GM21423 (cell line): ENCODE data around the gene FAM193A.
"Not testable (repeated sequence)": the region's sequence is repeated elsewhere in the genome, so short reads cannot be mapped to it uniquely, and the experiment has no call there.

Experiments
- ATAC-seq: cut with Tn5 transposase; IDR thresholded peaks from one replicate; pipeline ENCODE4 v1.9.1; 2021; ENCODE audit warnings: mild to moderate bottlenecking, moderate library complexity; ENCODE audit not compliant: unreplicated experiment

The FAM193A gene

DNA sequence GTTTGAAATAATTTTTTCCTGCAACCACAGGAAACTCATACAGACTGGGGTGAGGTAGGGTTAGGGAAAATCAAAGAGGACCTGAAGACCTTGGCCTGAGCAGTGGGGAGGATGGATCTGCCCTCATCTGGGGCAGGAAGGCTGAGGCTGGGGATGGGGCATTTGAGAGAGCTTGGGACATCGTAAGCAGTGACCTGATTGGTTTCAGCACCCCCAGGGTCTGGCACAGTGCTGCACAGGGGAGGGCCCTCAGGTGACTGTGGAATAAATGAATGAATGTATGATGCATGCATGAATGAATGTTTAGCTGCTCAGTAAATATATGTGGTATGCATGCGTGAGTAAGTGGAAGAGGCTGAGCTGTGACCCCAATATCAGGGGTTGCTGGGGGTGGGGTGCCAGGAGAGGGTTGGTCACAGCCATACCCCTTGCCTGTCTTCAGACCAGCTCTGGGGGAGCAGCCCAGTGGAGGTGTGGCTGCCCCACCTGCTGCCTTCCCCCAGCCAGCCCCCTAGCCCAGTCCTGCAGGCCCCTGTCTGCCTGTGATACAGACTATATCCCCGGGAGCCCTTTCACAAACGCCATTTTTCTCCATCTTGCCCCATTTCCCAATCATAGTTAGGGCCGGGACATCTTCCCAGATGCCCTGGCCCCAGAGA is 230.7 kb downstream of the FAM193A start:
- no peak for ATAC-seq

DNA sequence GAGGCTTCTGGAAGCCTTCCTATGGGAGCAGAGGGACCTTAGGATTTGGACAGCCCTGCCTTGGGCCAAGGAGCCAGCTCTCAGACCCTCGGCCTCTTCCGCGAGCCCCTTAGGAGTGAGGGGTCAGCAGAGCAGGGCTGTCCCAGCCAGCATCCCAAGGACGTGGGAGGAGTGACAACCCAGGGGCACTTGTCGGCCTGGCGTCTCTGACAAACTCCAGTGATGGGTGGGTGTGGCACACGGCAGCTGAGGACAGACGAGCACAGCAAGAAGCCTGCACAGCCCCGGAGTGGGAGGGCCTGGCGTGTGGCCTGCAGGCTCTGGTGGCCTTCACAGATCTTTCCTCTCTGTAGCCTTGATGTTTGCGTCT is 231.2 kb downstream of the FAM193A start:
- ATAC-seq, result no peak

DNA sequence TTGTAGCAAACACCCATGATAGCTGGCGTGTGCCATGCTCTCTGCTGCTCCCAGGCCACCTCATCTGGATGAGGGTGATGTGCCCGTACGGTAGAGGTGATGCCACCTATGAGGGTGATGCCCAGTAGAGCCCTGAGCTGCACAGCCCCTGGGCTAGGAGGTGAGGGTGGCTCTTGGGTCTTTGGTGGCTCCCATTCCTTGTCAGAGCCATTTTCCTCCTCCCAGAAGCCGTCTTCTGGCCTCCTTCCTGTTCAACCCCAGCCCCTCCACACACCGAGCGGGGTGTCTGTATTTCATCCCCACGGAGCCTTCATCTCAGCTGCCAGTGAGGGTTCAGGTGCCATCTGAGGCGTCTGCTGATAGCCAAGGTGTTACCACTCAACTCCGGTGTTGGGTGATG is 231.7 kb downstream of the FAM193A start:
- no peak for ATAC-seq

DNA sequence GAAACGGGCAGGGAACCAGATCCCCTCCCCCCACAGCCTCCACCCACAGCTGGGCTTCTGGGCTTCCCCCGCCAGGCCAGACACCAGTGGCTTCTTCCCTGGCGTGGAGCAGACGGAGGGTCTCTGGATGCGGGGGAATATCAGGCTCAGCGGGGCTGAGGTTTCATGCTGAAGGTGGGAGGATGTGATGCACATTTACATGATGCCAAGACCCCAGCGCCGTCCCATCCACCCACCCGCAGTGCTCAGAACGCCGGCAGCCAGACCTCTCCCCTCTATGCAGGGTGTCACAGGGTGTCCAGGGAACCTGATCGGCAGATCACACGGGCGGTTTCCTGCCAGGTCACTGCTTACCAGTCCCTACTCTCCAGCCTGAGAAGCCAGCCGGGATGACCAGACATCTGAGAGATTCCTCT is 232.5 kb downstream of the FAM193A start:
- no peak for ATAC-seq

DNA sequence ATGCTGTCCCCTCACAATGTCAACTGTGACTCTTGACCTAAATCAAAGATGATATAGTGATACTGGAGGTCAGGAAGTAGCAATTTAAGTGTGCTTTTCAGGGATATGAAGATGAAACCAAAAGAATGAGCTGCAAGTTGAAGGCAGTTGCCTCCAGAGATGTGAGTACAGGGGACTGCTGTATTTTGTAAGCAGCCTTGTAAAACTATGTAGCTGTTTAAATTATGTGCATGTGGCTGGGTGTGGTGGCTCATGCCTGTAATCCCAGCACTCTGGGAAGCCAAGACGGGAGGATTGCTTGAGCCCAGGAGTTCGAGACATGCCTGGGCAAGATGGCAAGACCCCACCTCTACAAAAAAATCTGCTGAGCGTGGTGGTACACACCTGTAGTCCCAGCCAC is 234.8 kb downstream of the FAM193A start:
- no peak for ATAC-seq

DNA sequence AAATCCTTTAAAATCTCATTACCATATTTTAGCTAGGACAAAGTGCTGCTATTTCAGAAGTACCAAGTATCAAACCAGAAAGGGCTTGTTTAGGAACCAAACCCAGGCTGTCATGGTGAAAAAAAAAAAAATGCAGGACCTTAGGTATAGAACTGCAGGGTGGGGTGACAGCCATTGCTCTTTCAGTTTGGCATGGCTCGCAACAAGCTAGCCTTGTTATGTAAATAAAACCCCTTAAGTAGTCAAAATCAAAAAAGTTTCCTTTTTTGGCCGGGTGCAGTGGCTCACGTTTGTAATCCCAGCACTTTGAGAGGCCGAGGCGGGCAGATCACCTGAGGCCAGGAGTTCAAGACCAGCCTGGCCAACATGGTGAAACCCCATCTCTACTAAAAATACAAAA is 244.2 kb downstream of the FAM193A start:
- not testable (repeated sequence) for ATAC-seq

DNA sequence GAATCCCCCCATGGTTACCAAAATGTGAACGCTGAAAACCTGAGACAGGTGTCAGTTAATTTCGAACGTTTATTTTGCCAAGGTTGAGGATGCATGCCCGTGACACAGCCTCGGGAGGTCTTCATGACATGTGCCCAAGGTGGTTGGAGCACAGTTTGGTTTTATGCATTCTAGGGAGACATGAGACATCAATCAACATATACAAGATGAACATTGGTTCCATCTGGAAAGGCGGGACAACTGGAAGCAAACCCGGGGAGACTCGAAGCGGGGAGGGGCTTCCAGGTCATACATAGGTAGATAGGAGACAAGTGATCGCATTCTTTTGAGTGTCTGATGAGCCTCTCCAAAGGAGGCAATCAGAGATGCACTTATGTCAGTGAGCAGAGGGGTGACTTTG is 245.5 kb downstream of the FAM193A start:
- ATAC-seq, result no peak
